WTC11 (cell line): ENCODE data around the gene KIF6. TPM values are rescaled to one million over a fixed set of nuclear protein-coding genes. Genes with fewer than 3 reads are reported as not detected.

Experiments used
- ATAC-seq: fragments of 200-7000 bp; cut with Tn5 transposase; 2 replicates; pipeline ENCODE4 v1.10.0; 2021; ENCODE audit warnings: mild to moderate bottlenecking, moderate library complexity
- CTCF ChIA-PET: fragments of 300-600 bp; sonication (Branson Sonifier 250); formaldehyde crosslinking; loops from one replicate; lab custom pipeline; 2021; ENCODE audit warnings: antibody characterized with exemption; lab: Charles Lee
- POLR2A ChIA-PET: fragments of 350-600 bp; sonication (Branson Sonifier 250); formaldehyde crosslinking; loops from one replicate; lab custom pipeline; 2021; ENCODE audit warnings: antibody characterized with exemption; lab: Charles Lee
- DNase-seq: peaks from one replicate; pipeline ENCODE4 v3.0.0; 2021; ENCODE audit warnings: low spot score
- H3K27ac Mint-ChIP-seq: 2 replicates; pipeline ENCODE4 v1.8.0; 2021; ENCODE audit warnings: mixed read lengths
- H3K27me3 Mint-ChIP-seq: 2 replicates; pipeline ENCODE4 v1.8.0; 2021; ENCODE audit warnings: low read depth, mild to moderate bottlenecking, moderate library complexity, mixed read lengths
- H3K36me3 Mint-ChIP-seq: 2 replicates; pipeline ENCODE4 v1.8.0; 2021; ENCODE audit warnings: mixed read lengths
- H3K4me1 Mint-ChIP-seq: 2 replicates; pipeline ENCODE4 v1.8.0; 2022; ENCODE audit warnings: mixed read lengths
- H3K4me3 Mint-ChIP-seq: 2 replicates; pipeline ENCODE4 v1.8.0; 2021; ENCODE audit warnings: mild to moderate bottlenecking, moderate library complexity, mixed read lengths
- H3K9me3 Mint-ChIP-seq: 2 replicates; pipeline ENCODE4 v1.8.0; 2021; ENCODE audit warnings: mixed read lengths
- AFF4 ChIP-seq: sonication (generic); formaldehyde crosslinking; IDR thresholded peaks from 2 replicates; pipeline ENCODE4 v1.8.1; 2023; ENCODE audit warnings: mild to moderate bottlenecking, missing genetic modification reagents, borderline replicate concordance
- ATF3 ChIP-seq: sonication (generic); formaldehyde crosslinking; conservative IDR thresholded peaks from 2 replicates; pipeline ENCODE4 v1.8.1; 2022; ENCODE audit warnings: mild to moderate bottlenecking, missing genetic modification reagents
- ERG ChIP-seq: fragments of 250-450 bp; sonication (Bioruptor Pico); IDR thresholded peaks from 2 replicates; pipeline ENCODE4 v1.8.0; 2021; ENCODE audit warnings: mild to moderate bottlenecking
- FOXJ3 ChIP-seq: sonication (generic); formaldehyde crosslinking; IDR thresholded peaks from 2 replicates; pipeline ENCODE4 v1.9.0; 2021; ENCODE audit warnings: missing genetic modification reagents, mild to moderate bottlenecking, borderline replicate concordance
- FOXP1 ChIP-seq: sonication (generic); formaldehyde crosslinking; IDR thresholded peaks from 2 replicates; pipeline ENCODE4 v1.8.0; 2022; ENCODE audit warnings: missing genetic modification reagents, mild to moderate bottlenecking, moderate library complexity, borderline replicate concordance
- GRHL2 ChIP-seq: fragments of 250-450 bp; sonication (Bioruptor Pico); IDR thresholded peaks from 2 replicates; pipeline ENCODE4 v1.8.0; 2022; ENCODE audit warnings: mild to moderate bottlenecking, moderate library complexity; ENCODE audit not compliant: insufficient replicate concordance, severe bottlenecking
- HMGA2 ChIP-seq: fragments of 250-450 bp; sonication (Bioruptor Pico); IDR thresholded peaks from 2 replicates; pipeline ENCODE4 v1.4.0; 2021; ENCODE audit warnings: mild to moderate bottlenecking, moderate library complexity
- JAZF1 ChIP-seq: fragments of 250-450 bp; sonication (Bioruptor Pico); IDR thresholded peaks from 2 replicates; pipeline ENCODE4 v1.9.0; 2021; ENCODE audit warnings: moderate library complexity, mild to moderate bottlenecking, inconsistent platforms
- MYBL2 ChIP-seq: sonication (generic); formaldehyde crosslinking; IDR thresholded peaks from 2 replicates; pipeline ENCODE4 v1.8.1; 2023; ENCODE audit warnings: mild to moderate bottlenecking, moderate library complexity, missing genetic modification reagents
- OVOL2 ChIP-seq: fragments of 250-450 bp; sonication (Bioruptor Pico); IDR thresholded peaks from 2 replicates; pipeline ENCODE4 v1.9.0; 2021; ENCODE audit warnings: mild to moderate bottlenecking, borderline replicate concordance
- PRRX2 ChIP-seq: fragments of 250-450 bp; sonication (Bioruptor Pico); IDR thresholded peaks from 2 replicates; pipeline ENCODE4 v1.8.0; 2021; ENCODE audit warnings: mild to moderate bottlenecking
- RORB ChIP-seq: fragments of 250-450 bp; sonication (Bioruptor Pico); IDR thresholded peaks from 2 replicates; pipeline ENCODE4 v1.9.0; 2021; ENCODE audit warnings: mild to moderate bottlenecking
- SP1 ChIP-seq: sonication (generic); formaldehyde crosslinking; conservative IDR thresholded peaks from 2 replicates; pipeline ENCODE4 v1.8.1; 2022; ENCODE audit warnings: missing genetic modification reagents
- STAT6 ChIP-seq: sonication (generic); formaldehyde crosslinking; conservative IDR thresholded peaks from 2 replicates; pipeline ENCODE4 v1.8.1; 2023; ENCODE audit warnings: mild to moderate bottlenecking, low read depth, missing genetic modification reagents, moderate library complexity
- TCF7 ChIP-seq: sonication (generic); formaldehyde crosslinking; IDR thresholded peaks from 2 replicates; pipeline ENCODE4 v1.8.0; 2022; ENCODE audit warnings: mild to moderate bottlenecking, low read depth, missing genetic modification reagents, moderate library complexity
- TEAD1 ChIP-seq: sonication (generic); formaldehyde crosslinking; IDR thresholded peaks from 2 replicates; pipeline ENCODE4 v1.8.0; 2022; ENCODE audit warnings: mild to moderate bottlenecking, missing genetic modification reagents
- TEAD4 ChIP-seq: sonication (generic); formaldehyde crosslinking; IDR thresholded peaks from 2 replicates; pipeline ENCODE4 v1.8.0; 2022; ENCODE audit warnings: mild to moderate bottlenecking, missing genetic modification reagents
- ZNF121 ChIP-seq: sonication (generic); formaldehyde crosslinking; IDR thresholded peaks from 2 replicates; pipeline ENCODE4 v1.8.0; 2023; ENCODE audit warnings: missing genetic modification reagents
- ZNF317 ChIP-seq: sonication (generic); formaldehyde crosslinking; IDR thresholded peaks from 2 replicates; pipeline ENCODE4 v1.8.1; 2023; ENCODE audit warnings: low read depth, mild to moderate bottlenecking, moderate library complexity, missing genetic modification reagents, borderline replicate concordance
- ZNF396 ChIP-seq: fragments of 250-450 bp; sonication (Bioruptor Pico); IDR thresholded peaks from 2 replicates; pipeline ENCODE4 v1.8.0; 2021; ENCODE audit warnings: mild to moderate bottlenecking, moderate library complexity, borderline replicate concordance
- ZNF416 ChIP-seq: fragments of 250-450 bp; sonication (Bioruptor Pico); IDR thresholded peaks from 2 replicates; pipeline ENCODE4 v1.9.0; 2021; ENCODE audit warnings: mild to moderate bottlenecking, inconsistent platforms
- ZNF425 ChIP-seq: fragments of 250-450 bp; sonication (Bioruptor Pico); conservative IDR thresholded peaks from 2 replicates; pipeline ENCODE4 v1.9.0; 2021; ENCODE audit warnings: mild to moderate bottlenecking
- ZNF671 ChIP-seq: fragments of 250-450 bp; sonication (Bioruptor Pico); IDR thresholded peaks from 2 replicates; pipeline ENCODE4 v1.8.0; 2021; ENCODE audit warnings: mild to moderate bottlenecking
- ZSCAN18 ChIP-seq: fragments of 250-450 bp; sonication (Bioruptor Pico); IDR thresholded peaks from 2 replicates; pipeline ENCODE4 v2.1.2; 2022; ENCODE audit warnings: mild to moderate bottlenecking, moderate library complexity
- total RNA-seq: library from RNA; stranded (reverse); gene quantifications from 3 replicates; pipeline ENCODE4 v1.2.3, GENCODE V29; 2021

The KIF6 gene
- total RNA-seq, 1 experiment from 2014 or later = 0.57 TPM

- TF ChIP-seq ATF3 (CRISPR knock-in tag) = no peak
- no peak for TF ChIP-seq FOXP1 (CRISPR knock-in tag)
- TF ChIP-seq, all 79 proteins: peak for 0
These were observed 29.8 kb downstream of the KIF6 start (continued) for GRCh38 chr6:39695447-39695846.

- Mint-ChIP-seq H3K27ac (no peak overlapping the region), H3K36me3 (no peaks in the 10 kb centered on the region), H3K27me3 (no peaks in the 10 kb centered on the region), H3K4me3 (no peak overlapping the region), H3K4me1 (0 out of 2 replicates have a peak, but pooled peaks cover 3% of the 10 kb centered on the region), H3K9me3 (no peaks in the 10 kb centered on the region)
- CTCF ChIA-PET = no interaction called here
- no peak for DNase-seq
- no peak for TF ChIP-seq AFF4 (CRISPR knock-in tag)
- TF ChIP-seq GRHL2 (CRISPR knock-in tag) = no peak
- no peak for TF ChIP-seq ZNF416
- no peak for TF ChIP-seq ZNF671 (CRISPR knock-in tag)
- TF ChIP-seq TEAD1 (CRISPR knock-in tag) = no peak
- TF ChIP-seq JAZF1 = no peak
- TF ChIP-seq OVOL2 (CRISPR knock-in tag) = no peak
- TF ChIP-seq PRRX2 = no peak
- no peak for TF ChIP-seq ZNF121 (CRISPR knock-in tag)
- TF ChIP-seq MYBL2 (CRISPR knock-in tag) = no peak
- TF ChIP-seq ZNF317 (CRISPR knock-in tag) = no peak
- ATAC-seq = no peak
- POLR2A ChIA-PET = no interaction called here
These were observed 32.0 kb downstream of the KIF6 start for GRCh38 chr6:39693206-39693605.

- H3K4me3 Mint-ChIP-seq = no peak overlapping the region
- H3K9me3 Mint-ChIP-seq = no peaks in the 10 kb centered on the region
- H3K4me1 Mint-ChIP-seq = peaks cover 16% of the 10 kb centered on the region
- no peak for DNase-seq
- H3K27ac Mint-ChIP-seq = no peak overlapping the region
- CTCF ChIA-PET = no interaction called here
- no peaks in the 10 kb centered on the region for H3K36me3 Mint-ChIP-seq
- ATAC-seq = no peak
- POLR2A ChIA-PET = no interaction called here
- TF ChIP-seq RORB (no peak), FOXJ3 (CRISPR knock-in tag) (no peak), TEAD4 (CRISPR knock-in tag) (no peak), MYBL2 (CRISPR knock-in tag) (no peak), HMGA2 (CRISPR knock-in tag) (no peak), SP1 (CRISPR knock-in tag) (no peak), TCF7 (CRISPR knock-in tag) (no peak), ERG (CRISPR knock-in tag) (no peak), ZNF425 (no peak), STAT6 (CRISPR knock-in tag) (no peak), OVOL2 (CRISPR knock-in tag) (no peak), ZNF396 (CRISPR knock-in tag) (no peak), ZSCAN18 (CRISPR knock-in tag) (no peak)
- TF ChIP-seq, all 79 proteins: peak for 0
- no peaks in the 10 kb centered on the region; the same call in 1 of the 2 replicates for H3K27me3 Mint-ChIP-seq
These were observed 36.7 kb downstream of the KIF6 start for GRCh38 chr6:39688494-39688893.
